AG08396 (cell line): ENCODE measurements around the gene SH2B3.
"Not testable (repeated sequence)": the region's sequence is repeated elsewhere in the genome, so short reads cannot be mapped to it uniquely, and the experiment has no call there.

Experiments
- DNase-seq: peaks from one replicate; pipeline ENCODE4 v3.0.0; 2012; ENCODE audit warnings: low spot score, mixed read lengths

SH2B3 gene

DNA sequence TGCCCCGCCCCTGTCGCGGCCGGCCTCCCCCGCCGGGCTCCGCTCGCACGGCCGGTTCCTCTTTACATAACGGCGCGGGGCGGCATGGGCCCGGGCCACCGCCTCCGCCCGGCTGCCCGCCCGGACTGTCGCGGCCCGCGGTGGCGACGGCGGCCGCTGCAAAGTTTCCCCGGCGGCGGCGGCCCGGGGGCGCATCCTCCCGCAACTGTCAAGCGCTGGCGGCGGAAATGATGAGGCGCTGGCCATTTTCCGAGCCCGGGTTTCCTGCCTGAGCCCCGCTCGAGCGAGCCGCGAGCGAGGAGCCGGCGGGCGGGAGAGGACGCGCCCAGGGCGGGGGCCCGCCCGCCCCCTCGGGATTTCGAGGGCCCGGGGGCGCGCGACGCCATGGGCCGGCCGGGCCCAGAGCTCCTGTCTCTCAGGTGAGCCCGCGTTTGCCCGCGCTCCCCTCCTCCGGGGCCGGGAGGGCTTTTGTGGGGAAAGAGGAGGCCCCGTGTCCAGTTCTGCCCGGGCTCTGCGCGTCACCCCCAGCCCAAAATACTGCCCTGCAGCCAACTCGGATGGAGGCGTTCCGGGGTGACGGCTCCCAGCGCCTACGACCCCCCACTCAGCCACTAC, at the start of gene SH2B3:
Gene SH2B3, plus strand, starts transcription at position 65 of the 615 bp plus-strand sequence. CDS start 12,223 bp downstream, outside the sequence.
- no peak for DNase-seq

DNA sequence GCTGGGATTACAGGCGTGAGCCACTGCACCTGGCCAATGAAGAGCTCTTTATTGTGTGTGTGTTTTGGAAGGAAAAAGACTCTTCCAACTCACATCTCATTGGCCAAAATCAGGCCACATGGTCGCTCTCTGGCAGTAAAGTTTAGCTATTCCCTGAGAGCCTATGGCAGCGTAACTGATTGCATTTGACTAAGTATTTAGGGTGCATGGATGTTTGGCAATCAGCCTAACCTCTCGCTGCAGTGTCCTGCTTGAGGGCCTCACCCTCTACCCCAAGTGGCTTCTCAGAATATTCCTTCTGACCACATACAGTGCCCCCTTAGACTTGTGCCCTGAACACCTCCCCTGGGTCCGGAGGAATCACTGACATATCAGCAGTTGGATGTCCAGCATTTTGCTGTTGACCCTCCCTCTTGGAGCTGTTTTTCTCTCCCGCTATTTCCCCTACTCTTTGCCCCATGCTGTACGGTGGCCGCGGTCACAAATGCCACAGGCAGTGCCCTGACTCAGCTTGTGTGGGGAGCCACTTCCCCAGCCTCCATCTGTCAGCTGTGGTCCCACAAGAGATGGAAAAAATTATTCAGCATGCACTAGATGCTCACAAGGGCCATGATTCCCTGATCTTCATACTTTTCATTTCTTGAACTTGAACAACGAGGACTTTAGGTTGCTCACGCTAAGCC, 46.4 kb upstream of the SH2B3 start:
- DNase-seq, result no peak

DNA sequence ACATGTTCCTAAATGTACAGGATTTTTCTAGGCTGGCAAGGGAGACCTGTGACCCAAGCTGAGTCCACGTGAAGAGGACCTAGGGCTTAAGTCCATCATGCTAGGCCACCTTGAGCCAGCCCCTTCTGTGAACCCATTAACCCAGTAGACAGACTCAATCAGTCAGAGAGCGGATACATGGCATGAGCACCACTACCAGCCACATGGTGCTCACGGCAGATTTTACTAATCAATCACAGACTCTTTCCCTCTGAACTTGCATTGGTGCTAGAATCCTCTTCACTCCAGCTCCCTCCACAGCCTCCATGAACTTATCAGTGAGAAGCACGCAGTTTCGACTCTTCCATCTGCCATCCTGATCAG, 45.8 kb upstream of the SH2B3 start:
- DNase-seq, result no peak

DNA sequence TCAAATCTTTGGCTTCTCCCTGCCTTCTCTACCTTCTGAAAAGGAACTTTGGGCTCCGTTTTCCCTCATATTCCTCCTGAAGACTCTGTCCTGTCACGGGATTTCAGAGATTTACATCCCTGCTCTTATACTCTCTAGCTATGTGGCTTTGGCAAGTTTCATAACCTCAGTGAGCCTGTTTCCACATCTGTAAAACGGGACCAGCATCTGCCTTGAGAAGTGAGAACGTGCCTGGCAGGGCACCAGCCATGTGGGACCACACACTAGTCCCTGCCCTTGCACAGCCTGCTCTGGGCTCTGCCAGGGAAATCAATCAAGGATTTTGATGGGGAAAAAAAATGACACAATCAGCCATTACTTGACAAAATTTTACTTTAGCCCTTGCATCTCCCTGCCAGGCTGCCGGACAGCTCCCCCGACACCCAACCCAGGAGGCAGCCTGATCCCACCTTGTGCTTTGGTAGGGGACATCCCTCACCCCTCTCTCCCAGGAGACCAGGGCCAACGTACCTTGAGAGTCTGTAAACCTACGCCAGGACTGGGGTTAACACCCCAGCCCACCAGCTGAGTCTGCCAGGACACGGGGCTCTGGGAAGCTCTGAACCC, 45.3 kb upstream of the SH2B3 start:
- DNase-seq, result no peak

DNA sequence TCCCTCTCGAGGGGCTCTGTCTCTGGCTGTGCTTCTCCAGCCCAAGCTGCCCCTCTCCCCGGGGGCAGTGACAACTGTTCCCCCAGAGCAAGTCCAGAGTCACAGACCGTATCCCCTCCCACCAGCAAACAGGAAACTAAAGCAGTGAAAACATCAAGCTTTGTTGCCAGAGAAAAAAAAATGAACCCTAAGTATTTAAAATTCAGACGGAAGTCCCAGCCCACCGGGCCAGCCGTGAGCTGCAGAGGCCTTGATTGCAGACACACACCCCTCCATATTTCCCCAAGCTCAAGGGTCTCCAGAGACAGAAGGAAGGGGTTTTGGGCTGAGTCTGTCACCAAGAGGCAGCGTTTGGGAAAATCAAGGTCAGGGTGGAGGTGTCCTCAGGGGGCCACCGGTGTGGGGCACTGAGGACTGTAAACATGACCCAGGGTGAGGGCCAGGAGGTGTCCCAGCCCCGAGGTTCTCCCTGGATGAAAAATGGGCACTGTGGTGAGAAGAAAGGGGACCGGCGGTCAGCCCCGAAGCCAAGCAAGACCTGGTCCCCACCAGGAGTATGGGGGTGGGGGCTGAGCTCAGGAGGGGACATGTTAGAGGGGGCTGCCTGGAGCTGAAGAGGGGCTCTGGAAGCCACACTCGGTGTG, 44.5 kb upstream of the SH2B3 start:
- no peak for DNase-seq

DNA sequence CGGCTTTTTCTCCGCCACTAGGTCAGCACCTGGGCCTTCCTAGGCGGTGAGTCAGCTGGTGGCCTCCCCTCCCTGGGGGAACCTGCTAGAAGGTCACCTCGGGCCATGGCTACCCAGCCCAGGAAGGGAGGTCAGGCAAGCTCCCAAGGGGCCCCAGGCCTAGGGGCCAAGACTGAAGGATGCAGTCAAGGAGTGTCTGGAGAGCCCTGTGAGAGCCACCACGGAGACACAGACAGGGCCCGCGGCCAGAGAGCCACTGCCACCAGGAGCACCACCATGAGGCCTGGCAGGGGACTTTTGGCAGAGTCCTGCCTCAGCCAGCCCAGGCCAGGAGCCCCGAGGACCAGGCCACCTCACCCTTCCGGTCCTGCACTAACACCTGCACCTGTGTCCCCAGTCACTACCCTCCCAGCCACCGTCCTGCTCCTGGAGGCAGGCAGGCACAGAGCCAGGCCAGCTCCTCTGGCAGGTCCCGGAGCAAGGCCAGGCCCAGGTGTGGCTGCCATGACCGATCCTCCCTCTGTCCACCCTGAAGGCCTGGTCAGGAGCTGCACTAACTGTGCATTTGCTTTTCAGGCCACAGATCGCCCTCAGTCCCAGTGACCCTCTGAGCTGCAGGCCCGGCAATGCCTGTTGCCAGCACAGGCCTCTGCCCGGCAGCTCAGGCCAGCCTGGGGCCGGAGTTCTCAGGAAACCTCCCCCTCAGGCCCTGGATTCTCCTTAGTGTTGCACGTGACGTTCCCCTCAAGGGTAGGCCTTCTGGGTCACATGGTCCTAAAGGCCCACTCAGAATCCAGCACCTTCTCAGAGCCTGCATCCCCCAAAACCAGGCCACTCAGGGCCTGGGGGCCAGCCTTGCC, 43.8 kb upstream of the SH2B3 start:
- DNase-seq, result no peak

DNA sequence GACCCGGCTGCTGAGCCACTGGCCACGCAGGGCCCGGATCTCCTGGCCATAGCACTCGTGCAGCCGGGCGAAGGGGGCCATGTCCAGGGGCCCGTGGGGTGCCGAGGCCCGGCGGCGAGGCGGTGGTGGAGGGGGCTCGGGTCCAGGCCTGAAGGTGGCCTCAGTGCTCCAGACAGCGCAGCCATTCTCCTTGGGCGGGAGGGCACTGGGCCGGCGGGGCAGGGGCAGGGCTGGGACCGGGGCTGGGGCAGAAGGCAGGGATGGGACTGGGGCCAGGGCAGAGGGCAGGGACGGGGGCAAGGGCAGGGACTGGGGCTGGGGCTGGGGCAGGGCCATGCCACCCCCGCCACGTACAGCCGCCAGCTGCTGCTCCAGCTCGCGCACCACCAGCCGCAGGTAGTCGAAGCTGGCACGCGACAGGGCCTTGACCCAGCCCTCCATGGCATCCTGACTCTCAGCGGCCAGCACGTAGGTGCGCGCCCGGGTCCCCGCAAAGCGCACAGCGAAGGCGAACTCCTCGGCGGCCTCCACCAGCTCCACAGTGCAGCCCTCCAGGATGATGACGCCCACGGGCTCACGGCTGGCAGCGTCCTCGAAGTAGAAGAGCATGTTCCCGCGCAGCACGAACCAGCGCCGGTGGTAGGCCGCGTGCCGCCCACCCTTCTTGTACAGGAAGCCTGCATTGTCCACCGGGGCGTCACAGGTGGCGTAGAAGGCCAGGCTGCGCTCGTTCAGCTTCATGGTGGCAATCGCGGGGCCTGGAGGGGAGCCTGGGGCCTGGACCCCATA, 42.8 kb upstream of the SH2B3 start:
- DNase-seq, result no peak

DNA sequence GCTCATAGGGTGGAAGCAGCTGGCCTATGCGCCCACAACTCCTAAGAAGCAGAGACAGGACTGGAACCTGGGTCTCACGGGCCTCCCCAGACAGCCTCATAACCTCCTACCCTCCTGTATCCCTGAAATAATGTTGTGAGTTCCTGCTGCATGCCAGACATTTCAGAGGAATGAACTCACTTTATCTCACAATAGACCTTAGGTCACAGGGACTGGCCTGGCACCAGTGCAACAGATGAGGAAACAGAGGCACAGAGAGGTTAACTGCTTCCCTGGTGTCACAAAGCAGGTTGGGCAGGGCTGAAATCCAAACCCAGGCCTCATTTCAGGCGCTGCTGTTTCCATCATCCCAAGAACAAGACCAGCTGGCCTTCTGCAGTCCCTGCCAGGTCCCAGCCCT, 42.1 kb upstream of the SH2B3 start:
- DNase-seq, result peak; percentile 75

DNA sequence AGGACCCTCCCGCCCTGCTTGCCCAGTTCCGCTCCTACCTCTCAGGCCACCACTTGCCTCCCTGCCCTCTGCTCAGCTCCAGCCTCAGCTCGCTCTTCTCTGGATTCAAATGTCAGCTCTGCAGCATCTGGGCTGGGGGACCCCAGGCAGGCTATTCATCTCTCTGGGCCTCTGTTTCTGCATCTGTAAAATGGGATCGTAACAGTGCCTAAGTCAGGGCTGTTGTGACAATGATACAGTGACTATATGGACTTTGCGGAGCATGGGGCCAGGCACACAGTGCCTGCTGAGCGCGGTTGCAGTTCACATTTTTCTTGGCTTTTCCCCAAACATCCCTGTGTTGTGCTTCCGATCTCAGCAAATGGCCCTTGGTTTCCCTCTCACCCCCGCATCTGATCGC, 39.6 kb upstream of the SH2B3 start:
- DNase-seq, result no peak

DNA sequence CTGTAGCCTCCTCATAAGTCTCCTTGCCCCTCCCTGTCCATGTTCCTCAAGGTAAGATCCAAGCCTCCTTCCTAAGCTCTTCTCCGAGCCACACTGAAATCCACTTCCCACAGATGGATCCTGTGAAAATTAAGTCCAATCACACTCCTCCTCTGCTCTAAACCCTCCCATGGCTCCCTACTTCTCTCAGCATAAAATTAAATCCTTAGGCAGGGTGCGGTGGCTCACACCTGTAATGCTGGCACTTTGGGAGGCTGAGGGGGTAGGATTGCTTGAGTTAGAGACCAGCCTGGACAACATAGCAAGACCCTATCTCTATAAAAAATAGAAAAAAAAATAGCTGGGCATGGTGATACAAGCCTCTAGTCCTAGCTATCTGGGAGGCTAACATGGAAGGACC, 39.1 kb upstream of the SH2B3 start:
- no peak for DNase-seq

DNA sequence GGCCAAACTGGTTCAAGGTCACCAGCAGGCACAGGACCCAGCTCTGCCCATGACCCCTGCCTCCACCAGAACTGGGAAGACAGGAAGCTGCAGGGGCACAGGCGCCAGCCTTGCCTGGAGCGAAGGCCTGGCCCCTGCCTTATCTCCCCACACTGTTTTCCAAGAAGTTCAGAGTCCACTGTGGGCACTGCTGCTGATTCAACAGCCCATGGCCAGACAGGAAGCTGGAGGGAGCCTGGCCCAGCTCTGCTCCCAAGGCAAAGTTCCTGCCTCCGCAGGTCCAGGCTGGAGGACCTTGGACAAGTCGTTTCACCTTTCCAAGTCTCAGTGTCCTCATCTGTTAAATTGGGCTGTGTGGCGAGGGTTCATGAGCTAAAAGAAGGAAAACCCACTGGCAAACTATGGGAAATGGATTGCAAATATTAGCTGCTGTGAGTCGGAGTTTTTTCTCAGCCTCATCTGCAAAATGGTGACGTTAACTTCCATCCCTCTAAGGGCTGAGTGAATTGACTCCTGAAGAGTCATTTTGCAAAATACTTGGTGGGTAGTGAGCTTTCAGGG, 38.0 kb upstream of the SH2B3 start:
- no peak for DNase-seq

DNA sequence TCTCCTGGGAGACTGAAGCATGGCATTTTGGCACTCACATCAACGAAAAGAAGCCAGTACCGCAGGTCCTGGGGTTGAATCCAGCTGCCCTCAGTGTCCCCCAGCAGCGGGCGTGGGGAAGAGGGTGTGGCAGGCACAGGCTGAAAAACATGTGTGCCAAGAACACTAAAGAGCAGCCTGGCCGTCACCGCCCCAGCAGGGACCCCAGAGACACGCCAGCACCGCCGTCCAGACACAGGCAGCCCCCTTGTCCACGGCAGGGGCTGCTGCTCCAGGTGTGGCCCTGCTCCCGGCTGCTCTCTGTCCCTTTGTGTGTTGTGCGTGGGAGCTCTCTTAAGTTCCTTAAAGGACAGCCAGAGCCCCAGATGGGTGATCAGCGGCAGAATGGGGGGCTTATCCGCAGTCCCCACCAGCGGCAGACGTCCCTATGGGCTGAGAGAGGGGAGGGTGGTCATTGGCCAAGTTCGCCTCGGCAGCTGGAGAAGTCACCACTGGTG, 37.4 kb upstream of the SH2B3 start:
- DNase-seq, result peak; percentile 48

DNA sequence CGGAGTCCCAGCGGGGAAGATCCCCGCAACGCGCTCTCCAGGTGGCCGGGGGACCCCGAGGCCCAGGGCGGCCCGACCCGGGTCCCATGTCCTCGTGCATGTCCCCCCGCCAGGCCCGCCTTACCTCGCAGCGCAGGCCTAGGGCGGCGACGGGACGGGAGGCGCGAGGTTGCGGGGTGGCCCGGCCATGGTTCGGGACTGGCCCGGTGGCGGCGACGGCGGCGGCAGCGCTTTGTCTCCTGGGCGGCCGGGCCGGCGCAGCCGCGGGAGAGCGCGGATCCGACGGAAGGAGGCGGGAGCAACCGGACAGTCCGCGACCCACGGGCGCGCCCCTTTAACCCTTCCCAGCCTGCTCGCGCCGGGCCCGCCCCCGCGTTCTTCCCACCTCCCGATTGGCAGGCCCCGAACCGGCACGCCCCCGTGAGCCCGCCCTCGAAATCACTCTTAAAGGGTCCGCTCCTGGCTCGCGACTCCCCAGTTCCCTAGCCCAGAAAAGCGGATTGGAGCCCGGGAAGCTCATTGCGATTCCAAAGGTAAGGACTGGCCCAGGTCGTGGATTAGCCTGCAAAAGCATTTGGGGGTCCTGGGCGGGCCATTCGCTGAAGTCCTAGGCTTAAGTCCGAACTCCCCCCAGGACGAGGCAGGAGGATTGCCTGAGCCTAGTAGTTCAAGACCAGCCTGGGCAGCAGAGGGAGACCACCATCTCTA, 36.8 kb upstream of the SH2B3 start, which contains the start of gene PHETA1:
Gene PHETA1, minus strand, starts transcription at position 308 of the 708 bp plus-strand sequence. CDS start 5,668 bp downstream, outside the sequence.
- peak; percentile 97 for DNase-seq

DNA sequence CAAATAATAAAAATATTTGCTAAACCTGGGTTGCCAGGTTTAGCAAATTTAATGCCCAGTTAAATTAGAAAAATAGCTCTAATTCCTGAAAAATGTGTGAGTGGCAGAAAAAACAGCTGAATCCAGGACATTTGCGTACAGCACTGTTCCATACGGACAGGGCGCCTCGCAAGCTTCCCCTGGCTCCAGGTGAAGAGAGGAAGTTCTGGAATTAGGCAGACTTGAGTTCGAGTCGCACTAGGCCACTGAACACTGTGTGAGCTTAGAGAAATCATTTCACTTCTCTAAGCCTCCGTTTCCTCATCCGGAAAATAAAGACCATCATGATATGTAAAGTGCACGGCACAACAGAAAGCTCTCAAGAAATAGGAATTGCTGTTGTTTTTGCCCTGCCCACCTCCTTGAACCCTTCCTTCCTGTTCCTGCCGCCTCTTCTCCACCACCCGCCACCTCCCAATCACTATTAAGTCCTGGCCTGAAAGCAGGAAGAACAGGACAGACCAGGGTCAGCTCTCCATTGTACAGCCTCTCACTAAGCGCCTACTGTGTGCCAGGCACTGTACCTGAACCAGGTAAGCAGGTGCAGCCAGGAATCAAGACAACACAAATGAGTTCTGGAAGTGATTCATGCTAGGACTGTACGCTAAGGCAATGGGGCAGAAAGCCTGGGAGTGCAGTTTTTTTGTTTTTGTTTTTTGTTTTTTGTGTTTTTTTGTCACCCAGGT, 36.1 kb upstream of the SH2B3 start:
- DNase-seq, result no peak

DNA sequence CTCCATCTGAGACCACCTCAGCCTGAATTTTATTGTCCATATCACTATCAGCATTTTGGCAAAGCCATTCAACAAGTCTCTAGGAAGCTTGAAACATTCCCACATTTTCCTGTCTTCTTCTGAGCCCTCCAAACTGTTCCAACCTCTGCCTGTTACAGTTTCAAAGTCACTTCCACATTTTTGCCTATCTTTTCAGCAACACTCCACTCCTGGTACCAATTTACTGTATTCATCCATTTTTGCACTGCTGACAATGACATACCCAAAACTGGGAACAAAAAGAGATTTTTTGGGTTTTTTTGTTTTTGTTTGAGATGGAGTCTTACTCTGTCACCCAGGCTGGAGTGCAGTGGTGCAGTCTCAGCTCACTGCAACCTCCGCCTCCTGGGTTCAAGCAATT, 32.5 kb upstream of the SH2B3 start:
- not testable (repeated sequence) for DNase-seq

DNA sequence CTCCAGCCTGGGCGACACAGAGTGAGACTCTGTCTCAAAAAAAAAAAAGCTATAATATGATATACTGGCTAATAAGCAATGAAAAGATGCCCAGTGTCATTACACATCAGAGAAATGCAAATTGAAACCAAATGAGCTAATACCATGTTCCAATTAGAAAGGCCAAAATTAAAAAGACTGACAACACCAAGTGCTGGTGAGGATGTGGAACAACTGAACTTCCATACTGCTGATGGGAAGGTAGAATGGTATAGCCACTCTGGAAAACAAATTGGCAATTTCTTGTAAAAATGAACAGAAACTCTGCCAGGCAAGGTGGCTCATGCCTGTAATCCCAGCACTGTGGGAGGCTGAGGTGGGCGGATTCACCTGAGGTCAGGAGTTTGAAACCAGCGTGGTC, 28.3 kb upstream of the SH2B3 start:
- DNase-seq, result no peak

DNA sequence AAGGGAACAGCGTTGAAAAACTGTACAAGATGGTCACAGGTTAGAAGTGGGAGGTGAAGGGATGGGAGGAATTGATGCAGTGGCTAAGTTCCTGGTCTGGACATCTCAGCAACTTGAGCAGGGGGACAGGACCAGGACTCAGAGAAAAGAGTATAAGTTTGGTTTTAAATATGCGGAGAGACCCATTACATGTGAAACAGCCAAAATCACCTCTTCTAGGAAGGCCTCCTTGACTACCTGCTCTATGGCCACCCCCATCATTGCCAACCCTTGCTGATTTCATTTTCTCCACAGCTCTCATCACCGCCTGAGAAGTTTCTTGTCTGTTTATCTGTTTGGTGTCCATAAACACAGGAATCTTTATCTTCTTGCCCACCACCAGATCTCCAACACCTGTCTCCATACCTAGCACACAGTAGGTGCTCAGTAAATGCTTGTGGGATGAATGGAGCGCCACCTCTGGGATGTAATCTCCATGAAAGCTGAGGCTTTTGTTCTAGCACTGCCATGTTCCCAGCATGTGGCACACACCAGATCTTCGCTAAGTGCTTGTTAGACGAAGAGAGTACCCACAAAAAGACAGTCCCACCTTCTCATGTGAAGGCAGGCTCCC, 25.7 kb upstream of the SH2B3 start:
- DNase-seq, result no peak

DNA sequence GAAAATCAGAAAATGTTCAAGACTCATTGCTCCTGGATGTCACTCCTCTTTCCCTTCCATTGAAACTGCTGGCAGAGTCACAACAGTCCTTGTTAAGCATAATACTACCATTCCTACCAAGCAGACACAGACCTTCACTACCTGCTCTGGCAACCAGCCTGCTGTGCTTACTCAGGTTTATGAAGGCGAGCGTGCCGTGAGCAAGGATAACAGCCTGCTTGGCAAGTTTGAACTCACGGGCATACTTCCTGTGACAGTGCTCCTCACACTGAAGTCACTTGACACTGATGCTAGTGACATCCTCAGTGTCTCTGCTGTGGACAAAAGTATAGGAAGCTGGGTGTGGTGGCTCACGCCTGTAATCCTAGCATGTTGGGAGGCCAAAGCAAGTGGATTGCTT, 21.1 kb upstream of the SH2B3 start:
- no peak for DNase-seq

DNA sequence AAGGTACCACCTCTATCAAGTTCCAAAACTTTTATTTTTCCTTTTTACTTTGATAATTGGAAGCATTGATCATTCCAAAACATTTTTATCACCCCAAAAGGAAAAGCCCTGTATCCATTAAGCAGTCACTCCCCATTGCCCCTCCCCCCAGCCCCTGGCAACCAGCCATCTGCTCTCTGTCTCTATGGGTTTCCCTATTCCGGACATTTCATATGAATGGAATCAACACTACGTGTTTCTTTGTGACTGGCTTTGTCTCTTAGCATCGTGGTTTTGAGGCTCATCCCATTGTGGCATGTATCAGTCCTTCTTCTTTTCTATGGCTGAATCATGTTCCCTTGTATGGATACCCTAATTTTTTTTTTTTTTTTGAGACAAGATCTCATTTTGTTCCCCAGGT, 18.8 kb upstream of the SH2B3 start:
- no peak for DNase-seq
